GM19452 (cell line): ENCODE data around the gene SYNM.
"Not testable (repeated sequence)": the region's sequence is repeated elsewhere in the genome, so short reads cannot be mapped to it uniquely, and the experiment has no call there.

Experiments
- ATAC-seq: cut with Tn5 transposase; IDR thresholded peaks from one replicate; pipeline ENCODE4 v1.9.1; 2021; ENCODE audit not compliant: unreplicated experiment

The SYNM gene, protein sequence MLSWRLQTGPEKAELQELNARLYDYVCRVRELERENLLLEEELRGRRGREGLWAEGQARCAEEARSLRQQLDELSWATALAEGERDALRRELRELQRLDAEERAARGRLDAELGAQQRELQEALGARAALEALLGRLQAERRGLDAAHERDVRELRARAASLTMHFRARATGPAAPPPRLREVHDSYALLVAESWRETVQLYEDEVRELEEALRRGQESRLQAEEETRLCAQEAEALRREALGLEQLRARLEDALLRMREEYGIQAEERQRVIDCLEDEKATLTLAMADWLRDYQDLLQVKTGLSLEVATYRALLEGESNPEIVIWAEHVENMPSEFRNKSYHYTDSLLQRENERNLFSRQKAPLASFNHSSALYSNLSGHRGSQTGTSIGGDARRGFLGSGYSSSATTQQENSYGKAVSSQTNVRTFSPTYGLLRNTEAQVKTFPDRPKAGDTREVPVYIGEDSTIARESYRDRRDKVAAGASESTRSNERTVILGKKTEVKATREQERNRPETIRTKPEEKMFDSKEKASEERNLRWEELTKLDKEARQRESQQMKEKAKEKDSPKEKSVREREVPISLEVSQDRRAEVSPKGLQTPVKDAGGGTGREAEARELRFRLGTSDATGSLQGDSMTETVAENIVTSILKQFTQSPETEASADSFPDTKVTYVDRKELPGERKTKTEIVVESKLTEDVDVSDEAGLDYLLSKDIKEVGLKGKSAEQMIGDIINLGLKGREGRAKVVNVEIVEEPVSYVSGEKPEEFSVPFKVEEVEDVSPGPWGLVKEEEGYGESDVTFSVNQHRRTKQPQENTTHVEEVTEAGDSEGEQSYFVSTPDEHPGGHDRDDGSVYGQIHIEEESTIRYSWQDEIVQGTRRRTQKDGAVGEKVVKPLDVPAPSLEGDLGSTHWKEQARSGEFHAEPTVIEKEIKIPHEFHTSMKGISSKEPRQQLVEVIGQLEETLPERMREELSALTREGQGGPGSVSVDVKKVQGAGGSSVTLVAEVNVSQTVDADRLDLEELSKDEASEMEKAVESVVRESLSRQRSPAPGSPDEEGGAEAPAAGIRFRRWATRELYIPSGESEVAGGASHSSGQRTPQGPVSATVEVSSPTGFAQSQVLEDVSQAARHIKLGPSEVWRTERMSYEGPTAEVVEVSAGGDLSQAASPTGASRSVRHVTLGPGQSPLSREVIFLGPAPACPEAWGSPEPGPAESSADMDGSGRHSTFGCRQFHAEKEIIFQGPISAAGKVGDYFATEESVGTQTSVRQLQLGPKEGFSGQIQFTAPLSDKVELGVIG (N-terminal part only)

DNA sequence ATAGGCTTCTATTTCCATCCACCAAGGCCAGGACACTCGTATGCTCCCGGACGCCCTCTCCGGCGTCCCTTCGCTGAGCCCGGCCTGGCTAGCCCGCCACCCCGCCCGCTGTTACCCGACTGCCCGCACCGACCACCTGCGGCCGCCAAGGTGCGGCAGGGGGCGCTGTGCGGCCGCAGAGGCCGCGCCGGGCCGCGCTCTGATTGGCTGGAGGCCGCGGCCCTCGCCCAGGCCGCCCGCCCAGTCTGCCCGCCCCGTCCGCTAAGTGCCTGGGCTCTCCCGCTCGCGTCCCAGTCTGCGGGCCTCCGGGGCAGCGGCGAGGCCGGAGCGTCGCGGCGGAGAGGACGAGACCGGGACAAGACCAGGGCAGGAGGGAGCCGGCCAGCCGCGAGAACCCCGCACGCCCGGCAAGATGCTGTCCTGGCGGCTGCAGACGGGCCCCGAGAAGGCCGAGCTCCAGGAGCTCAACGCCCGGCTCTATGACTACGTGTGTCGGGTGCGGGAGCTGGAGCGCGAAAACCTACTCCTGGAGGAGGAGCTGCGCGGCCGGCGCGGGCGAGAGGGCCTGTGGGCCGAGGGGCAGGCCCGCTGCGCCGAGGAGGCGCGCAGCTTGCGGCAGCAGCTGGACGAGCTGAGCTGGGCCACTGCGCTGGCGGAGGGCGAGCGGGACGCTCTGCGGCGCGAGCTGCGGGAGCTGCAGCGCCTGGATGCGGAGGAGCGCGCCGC, at the start of gene SYNM:
Gene SYNM, plus strand, starts transcription at position 293 of the 726 bp plus-strand sequence. Its CDS starts 120 bp downstream, at position 413.
- peak; percentile 59 for ATAC-seq

DNA sequence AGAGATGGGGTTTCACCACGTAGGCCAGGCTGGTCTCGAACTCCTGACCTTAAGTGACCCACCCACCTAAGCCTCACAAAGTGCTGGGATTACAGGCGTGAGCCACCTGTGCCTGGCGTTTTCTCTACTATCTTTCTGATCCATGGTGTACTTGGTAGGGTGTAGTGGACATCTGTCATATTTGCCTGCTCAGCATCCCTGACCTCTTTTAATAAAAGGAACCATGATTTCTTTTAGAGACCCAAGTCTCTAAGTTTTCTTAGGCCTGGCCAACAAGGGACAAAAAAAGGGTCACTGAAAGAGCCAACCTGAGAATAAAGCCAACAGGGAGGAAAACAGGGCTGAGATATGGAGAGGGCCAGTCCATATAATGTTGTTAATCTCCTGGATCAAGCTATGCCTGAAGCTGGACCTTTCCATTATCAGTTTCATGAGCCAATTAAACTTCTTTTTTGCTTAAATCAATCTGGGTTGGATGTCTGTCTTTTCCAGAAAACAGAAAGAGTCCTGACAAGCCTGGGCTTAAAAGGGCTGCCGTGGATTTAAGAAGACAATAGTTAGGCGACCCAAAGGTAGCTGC, 49.2 kb upstream of the SYNM start:
- no peak for ATAC-seq

DNA sequence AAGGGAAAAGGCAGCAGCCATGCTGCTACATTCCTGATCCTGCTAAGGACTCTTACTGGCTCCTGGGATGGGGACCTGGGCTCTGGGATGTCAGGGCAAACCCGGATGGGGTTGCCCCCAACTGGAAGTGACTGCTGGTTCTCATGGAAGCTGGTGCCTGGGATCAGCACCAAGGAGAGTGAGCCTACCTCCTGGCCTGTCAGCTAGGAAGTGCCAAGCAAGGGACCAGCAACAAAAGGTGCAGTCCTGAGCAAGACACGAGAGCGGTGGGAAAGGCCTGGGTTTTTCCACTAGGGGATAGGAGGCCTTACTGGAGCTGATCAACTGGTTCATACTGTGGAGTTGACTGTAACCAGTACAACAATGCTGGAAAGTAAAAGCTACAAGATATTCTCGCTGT, 47.9 kb upstream of the SYNM start:
- ATAC-seq: no peak

DNA sequence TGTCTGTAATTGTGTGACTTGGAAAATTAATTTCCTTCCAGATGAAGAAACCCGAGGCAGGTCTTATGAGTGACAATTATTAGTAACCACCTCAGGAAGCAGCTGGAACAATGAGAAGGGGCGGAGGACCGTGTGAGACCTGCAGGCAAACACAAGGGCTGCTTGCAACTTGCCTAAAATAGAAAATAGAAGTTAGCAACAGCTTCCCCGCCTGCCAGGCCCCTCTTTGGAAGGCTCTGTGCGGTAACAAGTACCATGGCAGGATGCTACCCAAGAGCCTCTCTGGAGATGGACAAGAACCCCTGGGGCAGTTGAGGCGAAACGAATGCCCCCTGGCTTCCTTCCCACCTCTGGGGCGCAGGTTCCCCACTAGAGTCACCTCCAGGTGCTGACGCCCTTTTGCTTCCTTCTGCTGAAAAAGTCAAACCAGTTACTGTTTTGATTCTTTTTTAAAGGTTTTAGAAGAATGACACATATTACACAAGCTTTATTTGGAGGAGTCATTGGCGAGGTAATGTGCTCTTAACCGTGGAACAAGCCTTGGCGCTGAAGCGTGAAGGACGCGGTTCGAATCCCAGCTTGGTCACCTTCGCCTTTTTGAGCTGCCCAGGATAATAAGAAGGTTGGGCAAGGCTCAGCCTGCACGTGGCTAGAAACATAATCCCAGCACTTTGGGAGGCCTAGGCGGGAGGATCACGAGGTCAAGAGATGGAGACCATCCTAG, 47.0 kb upstream of the SYNM start:
- ATAC-seq: no peak

DNA sequence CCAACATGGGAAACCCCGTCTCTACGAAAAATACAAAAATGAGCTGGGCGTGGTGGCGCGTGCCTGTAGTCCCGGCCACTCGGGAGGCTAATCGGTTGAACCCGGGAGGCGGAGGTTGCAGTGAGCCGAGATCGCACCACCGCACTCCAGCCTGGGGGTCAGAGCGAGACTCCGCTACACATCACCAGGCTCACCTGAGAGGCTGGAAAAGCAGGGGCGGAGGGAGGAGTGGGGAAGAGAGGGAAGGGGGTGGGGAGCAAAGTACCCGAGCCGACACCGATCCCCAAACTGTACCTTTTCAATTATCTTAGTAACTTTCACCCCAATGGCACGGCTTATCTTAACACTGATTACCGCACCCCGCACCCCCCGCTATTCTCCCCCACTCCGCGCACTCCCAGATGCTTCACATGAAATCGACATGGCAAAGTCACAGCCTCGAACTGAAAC, 46.4 kb upstream of the SYNM start:
- ATAC-seq: no peak

DNA sequence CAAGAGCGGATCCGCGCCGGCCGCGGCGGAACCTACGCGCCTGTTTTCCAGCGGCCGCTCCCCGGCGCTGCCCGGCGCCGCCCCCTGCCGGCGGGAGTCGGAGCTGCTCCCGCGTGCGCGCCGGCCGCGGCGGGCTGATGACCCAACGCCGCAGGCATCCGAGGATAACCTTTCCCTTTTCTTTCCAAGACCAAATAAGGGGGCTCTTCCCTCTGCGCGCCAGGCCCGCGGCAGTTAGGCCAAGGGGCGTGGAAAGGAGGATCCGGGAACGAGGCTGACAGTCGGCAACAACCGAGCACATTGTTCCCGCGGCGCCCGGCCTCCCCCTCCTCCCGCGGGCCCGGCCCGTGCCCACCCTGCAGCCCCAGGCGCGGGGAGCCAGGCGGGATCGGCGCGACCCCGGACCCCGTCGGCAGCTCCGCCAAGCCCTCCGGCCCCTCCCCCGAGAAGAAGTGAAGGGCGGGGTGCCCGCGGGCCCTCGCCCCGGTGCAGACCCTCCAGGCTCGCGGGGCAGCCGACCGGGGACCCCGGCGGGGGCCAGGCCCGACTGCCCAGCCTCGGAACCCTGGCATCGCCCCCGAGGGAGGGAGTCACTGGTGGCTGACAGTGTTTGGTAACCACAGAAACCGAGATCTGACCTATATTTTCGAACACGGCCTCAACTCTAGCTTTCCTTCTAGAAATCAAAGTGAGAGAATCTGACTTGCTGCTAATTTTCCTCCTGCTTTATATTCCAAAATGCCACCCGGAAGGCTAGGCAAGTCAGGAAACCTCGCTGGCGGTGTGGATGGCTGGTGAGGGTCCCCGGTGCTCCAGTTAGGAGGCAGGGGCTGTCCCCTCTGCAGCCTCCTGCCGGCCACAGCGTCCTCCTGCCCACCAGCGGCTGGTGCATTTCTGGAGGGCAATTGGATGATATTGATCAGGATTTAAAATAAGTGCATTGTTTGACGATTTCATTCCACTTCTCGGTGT, 45.6 kb upstream of the SYNM start:
- ATAC-seq: peak; percentile 87

DNA sequence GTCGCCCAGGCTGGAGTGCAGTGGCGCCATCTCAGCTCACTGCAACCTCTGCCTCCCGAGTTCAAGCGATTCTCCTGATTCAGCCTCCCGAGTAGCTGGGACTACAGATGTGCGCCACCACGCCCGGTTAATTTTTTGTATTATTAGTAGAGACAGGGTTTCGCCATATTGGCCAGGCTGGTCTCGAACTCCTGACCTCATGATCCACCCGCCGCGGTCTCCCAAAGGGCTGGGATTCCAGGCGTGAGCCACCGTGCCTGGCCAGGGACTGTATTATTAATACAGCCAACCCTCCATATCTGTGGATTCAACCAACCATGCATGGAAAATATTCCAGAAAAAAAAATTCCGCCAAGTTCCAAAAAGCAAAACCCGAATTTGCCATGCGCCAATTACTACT, 44.7 kb upstream of the SYNM start:
- not testable (repeated sequence) for ATAC-seq

DNA sequence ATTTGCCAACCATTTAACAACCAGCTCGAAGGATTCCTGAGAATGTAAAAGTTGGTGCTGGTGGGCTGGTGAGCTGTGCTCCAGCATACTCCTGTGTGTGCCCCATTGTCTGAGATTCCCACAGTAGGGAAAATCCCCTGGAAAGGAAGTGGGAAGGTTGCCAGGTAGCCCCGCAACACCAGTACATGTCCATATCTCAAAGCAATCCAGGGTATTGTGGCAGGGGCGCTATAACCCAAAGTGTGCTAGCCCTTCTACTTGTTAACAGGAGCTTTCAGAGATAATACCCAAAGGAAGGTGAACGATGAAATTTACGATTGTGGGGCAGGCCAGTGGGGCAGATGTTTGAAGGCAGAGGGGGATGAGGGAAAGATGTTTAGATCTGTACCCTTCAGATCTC, 42.7 kb upstream of the SYNM start:
- ATAC-seq: no peak

DNA sequence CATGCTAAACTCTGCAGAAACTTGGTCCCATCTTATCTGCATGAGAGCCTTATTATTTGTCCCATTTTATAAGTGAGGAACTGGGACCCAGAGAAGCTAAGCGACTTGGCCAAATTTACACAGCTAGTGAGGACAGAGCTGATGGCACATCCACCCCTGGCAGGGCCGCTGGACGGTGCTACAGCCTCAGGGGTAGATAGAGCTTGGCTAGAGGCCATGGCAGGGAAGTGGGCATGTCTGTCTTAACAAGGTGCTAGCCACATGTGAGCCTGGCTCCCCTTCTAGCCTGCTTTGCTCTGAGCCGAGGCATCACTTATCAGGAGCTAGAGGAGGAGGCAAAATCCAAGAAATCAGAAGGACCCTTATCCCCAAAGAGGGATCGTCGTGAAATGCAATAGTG, 36.7 kb upstream of the SYNM start:
- ATAC-seq: no peak

DNA sequence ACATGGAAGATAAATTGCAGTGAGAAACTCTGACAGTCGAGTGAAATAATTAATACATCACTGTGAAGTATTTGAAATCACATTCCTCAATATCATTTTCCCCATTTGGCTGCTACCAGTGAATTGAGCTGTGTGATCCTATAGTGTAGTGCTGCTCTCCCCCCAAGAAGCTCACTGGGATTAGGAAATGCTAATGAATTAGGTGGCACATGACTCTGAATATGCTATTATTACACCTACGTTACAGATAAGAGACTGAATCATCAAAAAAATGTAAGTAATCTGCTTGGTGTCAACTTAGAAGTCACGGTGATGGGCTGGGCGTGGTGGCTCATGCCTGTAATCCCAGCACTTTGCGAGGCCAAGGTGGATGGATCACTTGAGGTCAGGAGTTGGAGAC, 34.7 kb upstream of the SYNM start:
- no peak for ATAC-seq

DNA sequence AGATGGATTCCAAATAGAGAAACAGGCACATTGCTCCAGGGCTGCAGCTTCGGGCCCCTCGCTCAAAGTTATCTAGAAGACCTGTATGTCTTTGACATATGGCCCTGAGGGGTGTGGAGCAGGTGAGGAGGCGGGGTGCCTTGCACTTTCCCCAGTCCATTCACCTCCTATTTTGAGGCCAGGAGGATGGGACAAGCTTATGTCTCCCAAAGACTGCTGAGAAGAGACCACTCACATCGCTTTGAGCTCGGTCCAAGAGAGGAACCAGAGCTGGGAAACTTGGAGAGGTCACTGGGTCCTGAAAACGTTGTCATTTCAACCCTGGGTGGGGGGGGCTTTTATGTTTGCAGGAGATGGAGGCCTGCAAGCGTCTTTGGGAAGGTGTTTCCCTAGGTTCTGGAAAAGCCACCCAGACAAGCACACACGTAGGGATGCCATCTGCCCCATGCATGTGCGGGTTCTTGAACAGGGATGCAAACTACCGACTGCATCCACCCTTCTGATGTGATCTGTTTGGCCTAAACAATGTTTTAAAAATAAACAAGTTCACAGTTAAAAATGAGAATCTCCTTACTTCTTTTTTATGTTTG, 33.7 kb upstream of the SYNM start:
- no peak for ATAC-seq

DNA sequence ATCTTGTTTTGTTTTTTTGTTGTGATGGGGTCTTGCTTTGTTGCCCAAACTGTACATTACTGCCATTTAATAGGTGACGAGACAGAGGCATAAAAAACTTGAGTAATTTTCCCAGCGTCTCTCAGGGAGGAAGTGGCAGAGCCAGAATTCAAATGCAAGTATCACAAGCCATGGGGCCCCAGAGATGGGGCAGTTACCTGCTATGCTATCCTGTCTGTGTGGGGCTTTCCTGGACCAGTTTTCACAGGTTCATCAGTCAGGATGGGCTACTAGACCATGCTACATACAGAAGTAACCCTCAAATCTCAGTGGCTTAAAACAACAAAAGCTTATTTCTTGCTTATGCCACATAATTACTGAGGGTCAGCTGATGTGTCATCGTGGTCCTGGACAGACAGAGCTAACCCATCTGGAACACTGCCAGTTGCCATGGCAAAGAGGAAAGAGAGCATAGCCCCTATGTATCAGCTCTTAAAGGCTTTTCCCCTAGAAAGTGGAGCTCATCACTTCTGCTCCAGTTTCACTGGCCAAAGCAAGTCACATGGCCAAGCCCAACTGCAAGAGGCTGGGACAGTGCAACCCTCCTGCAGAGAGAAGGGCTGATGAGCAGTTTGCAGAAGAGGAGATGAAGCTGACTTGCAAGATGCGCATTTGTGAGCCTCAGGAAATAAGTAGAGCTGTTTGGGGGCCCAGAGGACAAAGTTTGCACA, 31.7 kb upstream of the SYNM start:
- no peak for ATAC-seq

DNA sequence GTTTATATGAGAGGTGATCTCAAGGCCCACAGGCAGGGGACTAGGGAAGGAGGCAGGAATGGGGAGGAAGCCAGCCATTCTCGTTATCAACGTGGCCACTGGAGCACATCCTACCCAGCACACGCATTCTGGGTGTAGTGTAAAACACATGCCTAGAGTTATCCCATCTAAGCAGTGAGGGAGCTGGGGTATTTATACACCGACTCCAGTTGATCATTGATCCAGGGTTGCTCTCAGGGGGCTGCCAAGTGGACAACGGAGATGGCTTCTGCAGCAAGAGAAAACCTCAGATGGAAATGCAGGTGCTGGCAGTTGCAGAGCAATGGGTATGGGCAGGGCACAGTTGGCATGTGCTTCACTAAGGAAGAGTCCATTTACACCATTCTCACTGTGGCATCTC, 30.4 kb upstream of the SYNM start:
- no peak for ATAC-seq

DNA sequence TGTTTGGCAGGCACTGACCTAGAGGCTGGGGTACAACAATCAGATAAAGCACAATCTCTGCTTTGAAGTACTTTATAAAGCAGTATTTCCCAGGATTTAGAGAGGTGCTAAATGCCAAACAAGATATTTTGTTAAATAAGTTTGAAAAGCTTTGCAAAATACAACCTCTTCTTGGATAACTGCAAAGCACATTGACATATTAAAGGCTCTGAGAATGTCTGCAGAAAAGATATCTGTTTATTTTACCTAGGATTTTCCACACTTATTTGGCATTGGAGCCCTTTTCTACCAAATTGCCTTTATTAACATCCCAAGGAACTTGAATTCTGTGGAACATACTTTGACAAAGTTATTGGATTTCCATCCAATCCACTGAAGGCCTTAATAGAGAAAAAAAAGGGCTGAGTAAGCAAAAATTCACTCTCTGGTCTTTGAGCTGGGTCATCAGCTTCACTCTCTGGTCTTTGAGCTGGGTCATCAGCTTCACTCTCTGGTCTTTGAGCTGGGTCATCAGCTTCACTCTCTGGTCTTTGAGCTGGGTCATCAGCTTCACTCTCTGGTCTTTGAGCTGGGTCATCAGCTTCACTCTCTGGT, 29.7 kb upstream of the SYNM start:
- ATAC-seq: not testable (repeated sequence)

DNA sequence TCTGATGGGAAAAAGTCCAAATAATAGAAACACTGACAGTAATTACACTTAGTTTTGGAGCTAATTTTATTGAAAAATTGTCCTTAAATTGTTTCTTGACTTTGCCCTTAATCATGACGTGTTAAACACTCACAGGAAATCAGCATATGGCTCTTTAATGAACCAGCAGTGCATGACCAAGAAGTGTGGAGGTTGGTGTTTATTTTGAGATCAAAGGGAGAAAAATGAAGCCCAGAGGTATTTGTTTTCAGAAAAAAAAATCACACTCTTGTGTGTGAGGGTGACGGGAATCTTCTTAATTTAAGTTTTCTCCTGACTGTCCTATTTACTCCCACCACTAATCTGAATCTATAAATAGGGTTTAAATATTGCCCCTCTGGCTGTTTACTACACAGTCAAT, 28.8 kb upstream of the SYNM start:
- ATAC-seq: peak; percentile 23

DNA sequence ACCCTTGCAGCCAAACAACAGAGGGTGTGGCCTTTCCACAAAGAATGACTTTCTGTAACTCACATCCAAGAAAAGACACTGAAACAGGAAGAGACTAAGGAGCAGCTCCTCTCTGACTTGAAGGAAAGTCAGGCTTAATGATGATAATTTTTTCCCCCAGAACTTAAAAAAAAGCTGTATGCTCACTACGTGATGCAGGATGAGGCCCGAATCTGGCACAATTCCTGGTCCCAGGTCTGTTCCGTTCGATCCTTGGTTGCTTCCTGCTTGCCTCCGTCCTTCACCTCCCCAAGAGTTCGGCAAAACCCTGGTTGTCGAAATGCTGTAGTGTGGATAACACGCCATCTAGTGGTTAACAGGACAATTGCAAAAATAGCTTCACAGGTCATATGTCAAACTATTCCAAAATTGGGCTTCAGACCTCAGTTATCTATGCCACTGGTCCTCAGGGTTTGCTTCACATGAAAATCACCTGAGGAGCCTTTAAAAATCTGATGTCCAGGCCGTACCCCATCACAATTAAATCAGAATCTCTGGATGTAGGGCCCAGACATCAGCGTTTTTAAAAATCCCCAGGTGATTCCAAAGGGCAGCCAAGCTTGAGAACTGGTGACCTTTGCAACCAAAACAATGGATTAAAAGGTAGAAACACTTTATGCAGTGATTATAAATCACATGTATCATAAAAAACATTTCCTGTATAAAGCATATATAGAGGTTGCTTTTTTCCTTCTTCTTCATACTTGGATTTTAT, 28.1 kb upstream of the SYNM start:
- peak; percentile 89 for ATAC-seq
